Measurements from ENCODE around the gene DDX21.
"Not testable (repeated sequence)": the region's sequence is repeated elsewhere in the genome, so short reads cannot be mapped to it uniquely, and the experiment has no call there.

DDX21 gene

GRCh38 chr10:68988530-68989316 lies 32.8 kb downstream of the DDX21 start, which contains the start of gene KIFBP:
Gene KIFBP (plus strand): TSS chr10:68988803. CDS start chr10:68988833, 30 bp downstream.
- DNase-seq = peak; percentile 83

GRCh38 chr10:68989317-68989990 lies 33.5 kb downstream of the DDX21 start:
- DNase-seq = no peak

GRCh38 chr10:68992636-68993440 lies 36.9 kb downstream of the DDX21 start:
- no peak for DNase-seq

GRCh38 chr10:68997211-68997610 lies 41.2 kb downstream of the DDX21 start:
- DNase-seq = no peak

- DNase-seq = no peak
Measured at GRCh38 chr10:69004821-69005220, 48.9 kb downstream of the DDX21 start.

- no peak for DNase-seq
Measured at GRCh38 chr10:69005704-69006485, 49.9 kb downstream of the DDX21 start.

GRCh38 chr10:69007260-69007659 lies 51.3 kb downstream of the DDX21 start:
- no peak for DNase-seq

- no peak for DNase-seq
Measured at GRCh38 chr10:69009360-69009759, 53.4 kb downstream of the DDX21 start.

- no peak for DNase-seq
Measured at GRCh38 chr10:69010151-69010640, 54.2 kb downstream of the DDX21 start.

GRCh38 chr10:69012778-69013177 lies 56.8 kb downstream of the DDX21 start:
- not testable (repeated sequence) for DNase-seq

- DNase-seq = no peak
Measured at GRCh38 chr10:69014171-69014570, 58.2 kb downstream of the DDX21 start.

- no peak for DNase-seq
Measured at GRCh38 chr10:69018613-69019012, 62.6 kb downstream of the DDX21 start.

- no peak for DNase-seq
Measured at GRCh38 chr10:69022611-69023010, 66.6 kb downstream of the DDX21 start.

- no peak for DNase-seq
Measured at GRCh38 chr10:69025370-69025896, 69.5 kb downstream of the DDX21 start.

- DNase-seq = no peak
Measured at GRCh38 chr10:69033256-69033655, 77.3 kb downstream of the DDX21 start.

All from NCI-H187 treated with DMSO at 0.1 percent for 48 hours (cell line).